ENCODE data around the gene PRC1.
A peak's percentile ranks its signal among the peaks of the same experiment; 100 is the strongest.
"Not testable (repeated sequence)": the region's sequence is repeated elsewhere in the genome, so short reads cannot be mapped to it uniquely, and the experiment has no call there.

The PRC1 gene

DNA sequence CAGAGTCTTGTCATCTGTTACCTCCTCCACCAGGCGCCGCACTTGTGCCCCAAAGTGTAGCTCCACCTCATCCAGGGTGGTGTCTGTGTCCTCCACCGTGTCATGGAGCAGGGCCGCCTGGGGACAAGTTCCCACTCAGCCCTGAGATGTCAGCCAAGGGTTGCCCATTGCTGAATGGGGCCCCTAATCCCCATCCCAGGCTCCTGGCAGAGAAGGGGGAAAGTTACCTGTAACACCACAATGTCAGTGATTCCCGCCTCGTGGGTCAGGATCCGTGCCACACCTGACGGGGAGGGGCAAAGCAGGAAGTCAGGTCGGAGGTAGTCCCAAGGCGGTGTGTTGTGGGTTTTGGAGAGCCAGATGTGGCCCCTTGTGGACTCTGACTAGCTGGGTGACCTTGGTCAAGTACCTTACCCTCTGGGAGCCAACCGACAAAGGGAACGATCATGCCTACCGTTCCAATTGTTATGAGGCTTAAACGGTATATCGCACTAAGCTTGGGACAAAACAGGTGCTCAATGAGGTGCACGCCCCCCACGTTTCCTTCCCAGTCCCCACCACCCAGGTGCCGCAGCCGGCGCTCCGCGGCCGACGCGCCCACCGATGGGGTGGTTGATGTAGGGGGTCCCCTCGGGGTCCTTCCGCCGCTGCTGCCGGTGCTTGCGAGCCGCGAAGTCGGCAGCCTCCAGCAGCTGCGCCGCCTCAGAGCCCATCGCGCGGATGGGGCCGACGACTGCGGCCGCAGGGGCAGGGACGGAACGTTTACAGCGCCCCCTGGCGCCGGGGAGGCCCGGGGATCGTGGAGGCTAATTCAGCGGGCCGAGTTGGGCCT, 62.3 kb downstream of the PRC1 start, which contains the start of gene HDDC3:
Gene HDDC3, minus strand, starts transcription at position 722 of the 832 bp plus-strand sequence. Its CDS starts 9 bp downstream, at position 713.
- DNase-seq, result peak; percentile 83 to 92 (median 87)

DNA sequence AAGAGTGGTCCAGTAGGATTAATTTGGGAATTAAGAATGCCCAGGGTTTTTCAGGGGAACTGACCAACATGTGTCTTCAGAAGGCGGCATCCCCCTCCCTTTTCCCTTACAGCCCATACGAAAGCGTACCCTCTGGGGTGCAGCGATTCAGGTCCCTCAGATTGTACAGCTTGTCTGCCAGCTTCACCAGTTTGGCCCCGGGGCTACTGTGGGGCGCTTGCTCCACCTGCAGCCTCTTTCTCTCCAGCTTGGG, 62.8 kb downstream of the PRC1 start:
- no peak for DNase-seq

DNA sequence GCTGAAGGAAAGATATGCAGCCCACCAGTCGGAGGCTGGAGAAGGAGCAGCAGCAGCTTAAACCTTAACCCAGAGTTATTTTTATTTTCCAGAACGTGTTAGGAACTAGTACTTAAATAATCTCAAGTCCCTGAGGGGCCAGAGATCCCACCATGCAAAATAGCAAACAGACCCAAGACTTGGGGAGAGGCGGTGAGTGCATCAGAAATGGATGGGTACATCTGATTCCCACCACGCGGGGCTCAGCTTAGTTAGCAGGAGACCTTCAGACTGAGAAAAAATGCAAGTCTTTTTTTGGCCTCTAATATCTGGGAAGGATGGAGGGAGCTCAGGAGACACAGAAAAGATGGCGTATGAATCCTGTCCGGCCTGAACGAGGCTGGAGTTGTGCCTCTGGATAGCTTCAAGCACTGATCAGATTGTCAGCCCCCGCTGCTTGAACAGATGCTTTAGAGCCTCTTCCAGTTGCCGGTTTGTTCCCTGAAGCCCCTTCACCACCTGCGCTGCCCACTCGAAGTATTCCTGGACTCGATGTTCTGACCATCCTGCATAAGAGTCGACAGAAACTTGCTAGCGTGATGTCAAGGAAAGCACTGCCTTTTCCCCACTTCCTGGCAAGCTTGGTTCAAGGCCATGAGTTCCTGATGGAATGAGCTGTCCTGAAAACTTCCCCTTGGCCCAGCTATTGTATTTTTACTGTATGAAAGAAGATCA, 63.3 kb downstream of the PRC1 start:
- DNase-seq, result no peak

DNA sequence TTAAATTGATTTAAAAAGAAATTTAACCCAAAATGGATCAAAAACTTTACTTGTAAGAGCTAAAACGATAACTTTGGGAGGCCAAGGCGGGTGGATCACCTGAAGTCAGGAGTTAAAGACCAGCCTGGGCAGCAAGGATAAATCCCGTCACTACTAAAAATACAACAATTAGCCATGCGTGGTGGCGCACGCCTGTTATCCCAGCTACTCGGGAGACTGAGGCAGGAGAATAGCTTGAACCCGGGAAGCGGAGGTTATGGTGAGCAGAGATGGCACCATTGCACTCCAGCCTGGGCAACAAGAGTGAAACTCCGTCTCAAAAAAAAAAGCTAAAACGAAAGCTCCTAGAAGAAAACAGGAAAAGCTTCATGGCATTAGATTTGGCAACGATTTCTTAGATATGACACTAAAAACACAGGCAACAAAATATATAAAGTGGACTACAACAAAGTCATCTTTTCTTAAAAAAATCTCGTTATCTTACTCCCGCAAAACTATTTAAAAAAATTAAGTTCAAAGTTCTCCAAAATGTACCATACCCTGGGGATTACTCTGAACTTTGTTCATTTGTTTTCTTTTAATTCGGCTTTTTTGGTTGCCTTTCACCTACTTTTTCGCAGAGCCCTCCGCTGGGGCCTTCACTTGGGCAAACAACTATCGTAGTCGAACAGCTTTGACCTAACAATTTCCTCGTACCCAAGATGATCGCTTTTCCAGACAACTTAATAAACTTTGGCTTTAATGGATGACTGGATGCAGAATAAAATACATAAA, 64.9 kb downstream of the PRC1 start:
- no peak for DNase-seq

DNA sequence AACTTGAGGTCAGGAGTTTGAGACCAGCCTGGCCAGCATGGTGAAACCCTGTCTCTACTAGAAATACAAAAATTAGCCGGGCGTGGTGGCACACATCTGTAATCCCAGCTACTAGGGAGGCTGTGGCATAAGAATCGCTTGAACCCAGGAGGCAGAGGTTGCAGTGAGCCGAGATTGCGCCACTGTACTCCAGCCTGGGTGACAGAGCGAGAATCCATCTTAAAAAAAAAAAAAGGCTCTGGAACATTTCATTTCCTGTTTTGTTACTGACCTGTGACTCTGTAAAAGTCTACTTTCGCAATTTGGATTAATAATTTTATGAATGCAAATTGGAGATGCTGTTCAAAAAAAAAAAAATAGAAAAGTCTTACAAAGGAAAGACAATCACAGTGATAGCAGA, 66.2 kb downstream of the PRC1 start:
- not testable (repeated sequence) for DNase-seq

DNA sequence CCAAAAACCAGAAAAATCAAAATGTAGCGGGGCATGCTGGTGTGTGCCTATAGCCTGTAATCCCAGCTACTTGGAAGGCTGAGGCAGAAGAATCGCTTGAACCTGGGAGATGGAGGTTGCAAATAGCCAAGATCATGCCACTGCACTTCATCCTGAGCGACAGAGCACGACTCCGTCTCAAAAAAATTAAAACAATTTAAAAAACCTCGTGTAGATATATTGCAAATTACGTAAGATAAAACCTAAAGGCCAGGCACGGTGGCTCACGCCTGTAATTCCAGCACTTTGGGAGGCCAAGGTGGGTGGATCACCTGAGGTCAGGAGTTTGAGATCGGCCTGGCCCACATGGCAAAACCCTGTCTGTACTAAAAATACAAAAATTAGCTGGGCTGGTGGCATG, 67.6 kb downstream of the PRC1 start:
- DNase-seq, result not testable (repeated sequence)

DNA sequence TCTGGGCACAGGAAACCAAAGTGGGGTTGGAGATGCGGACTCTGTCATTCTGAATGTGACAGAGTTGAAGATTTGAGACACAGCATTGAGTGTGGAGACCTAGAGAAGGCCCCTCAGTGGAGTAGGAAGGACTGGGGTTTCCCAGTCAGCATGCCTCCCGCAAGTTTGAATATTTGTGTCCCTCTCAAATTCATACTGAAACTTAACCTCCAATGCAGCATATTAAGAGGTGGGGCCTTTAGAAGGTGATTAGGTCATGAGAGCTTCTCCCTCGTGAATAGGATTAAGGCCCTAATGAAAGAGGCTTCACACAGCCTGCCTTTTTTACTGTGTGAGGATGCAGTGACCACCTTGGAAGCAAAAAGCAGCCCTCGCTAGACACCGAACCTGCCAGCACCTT, 70.0 kb downstream of the PRC1 start:
- no peak for DNase-seq

DNA sequence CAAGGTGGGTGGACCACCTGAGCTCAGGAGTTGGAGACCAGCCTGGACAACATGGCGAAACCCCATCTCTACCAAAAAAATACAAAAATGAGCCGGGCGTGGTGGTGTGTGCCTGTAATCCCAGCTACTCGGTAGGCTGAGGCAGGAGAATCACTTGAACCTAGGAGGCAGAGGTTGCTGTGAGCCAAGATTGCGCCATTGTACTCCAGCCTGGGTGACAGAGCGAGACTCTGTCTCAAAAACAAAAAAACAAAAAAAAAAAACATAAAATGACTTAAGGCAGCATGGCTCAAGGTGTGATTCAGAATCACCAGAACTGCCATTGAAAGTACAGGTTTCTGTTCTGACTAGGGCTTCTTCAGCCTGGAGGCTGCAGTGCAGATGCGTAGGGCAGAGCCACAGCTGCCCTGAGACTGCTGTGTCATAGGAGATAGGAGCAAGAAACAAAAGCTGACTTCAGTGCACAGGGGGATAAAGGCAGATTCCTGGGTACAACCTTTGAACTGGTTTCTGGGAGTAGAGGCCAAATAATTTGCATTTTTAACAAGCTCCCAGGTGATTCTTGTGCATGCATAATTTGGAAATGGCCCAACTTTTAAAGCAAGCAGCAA, 71.5 kb downstream of the PRC1 start:
- DNase-seq, result not testable (repeated sequence)

DNA sequence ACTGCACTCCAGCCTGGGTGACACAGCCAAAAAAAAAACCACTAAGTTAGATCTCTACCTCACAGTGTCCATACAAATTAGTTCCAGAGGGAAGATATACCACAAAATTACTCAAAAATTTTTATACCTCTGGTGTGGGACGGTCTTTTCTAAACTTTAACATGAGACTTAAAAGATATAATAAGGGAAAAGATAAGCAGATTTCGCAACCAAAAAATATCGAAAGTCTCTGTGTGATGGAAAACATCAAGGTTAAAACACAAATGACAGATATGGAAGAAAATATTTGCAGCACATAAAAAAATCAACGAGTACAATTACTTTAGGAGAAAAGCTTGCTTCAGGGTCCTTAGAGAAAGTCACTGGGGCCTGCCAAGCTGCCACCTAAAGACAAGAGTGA, 72.4 kb downstream of the PRC1 start:
- DNase-seq, result no peak

DNA sequence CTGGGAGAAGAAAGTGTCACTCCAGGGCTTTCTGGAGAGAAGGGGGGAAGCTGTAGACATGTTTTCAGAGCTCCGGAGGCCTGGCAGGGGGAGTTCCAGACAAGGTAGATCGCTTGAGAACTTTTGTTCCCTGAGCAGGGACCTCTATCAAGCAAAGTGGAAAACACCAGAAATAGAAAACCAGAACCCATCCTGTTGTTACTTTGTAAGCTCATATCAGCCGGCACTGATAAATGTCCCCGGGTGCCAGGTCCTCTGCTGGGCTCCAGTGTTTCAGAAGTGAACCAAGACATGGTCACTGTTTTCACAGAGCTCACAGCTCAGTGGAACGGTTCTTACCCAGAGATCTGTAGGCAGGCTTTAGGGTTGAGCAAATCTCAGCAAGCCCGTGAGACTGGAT, 75.5 kb downstream of the PRC1 start:
- no peak for DNase-seq

DNA sequence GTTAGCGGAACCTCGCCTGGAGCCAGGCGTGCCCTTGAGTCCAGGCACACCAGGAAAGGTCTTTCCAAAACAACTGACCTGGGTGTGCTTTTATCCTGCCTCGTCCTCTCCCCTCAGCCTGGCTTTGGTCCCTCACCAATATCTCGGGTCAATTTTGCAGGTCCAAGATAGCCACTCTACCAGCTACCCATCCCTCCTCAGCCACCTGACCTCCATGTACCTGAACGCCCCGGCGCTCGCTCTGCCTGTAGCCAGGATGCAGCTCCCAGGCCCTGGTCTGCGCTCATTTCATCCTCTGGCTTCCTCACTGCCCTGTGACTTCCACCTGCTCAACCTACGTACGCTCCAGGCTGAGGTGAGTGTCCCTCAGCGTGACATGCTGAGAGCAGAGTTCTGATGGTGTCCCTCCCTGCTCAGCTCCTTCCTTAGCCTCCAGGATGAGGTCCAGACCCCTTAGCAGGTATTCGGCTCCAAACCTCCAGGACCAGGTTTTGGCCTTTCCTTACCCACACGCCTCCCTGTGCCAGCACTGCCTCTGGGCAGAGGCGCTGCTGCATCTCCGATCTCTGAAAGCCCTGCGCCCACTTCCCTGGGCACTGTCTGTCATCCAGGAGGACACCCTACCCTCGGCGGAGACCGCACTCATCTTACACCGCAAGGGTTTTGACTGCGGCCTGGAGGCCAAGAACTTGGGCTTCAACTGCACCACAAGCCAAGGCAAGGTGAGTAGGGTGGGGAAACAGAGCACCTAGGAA, 76.1 kb downstream of the PRC1 start:
- DNase-seq, result no peak

DNA sequence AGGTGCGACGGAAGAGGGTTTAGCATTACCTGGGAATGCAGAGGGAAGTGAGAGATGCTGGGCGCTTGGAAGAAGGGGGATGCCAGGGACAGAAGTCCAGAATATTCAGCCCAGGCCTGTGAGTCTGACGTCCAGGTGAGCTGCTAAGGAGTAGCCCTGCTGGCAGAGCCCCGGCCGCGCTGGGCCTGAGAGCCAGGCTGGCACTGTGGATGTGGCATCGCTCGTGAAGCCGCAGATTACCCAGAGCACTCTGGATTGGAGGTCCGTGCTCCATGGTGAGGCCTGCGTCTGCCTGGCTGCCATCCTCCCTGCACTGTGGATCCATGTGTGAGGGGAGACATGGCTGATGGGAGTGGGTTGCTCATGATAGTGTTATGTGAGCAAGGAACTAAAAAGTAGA, 76.8 kb downstream of the PRC1 start:
- no peak for DNase-seq

DNA sequence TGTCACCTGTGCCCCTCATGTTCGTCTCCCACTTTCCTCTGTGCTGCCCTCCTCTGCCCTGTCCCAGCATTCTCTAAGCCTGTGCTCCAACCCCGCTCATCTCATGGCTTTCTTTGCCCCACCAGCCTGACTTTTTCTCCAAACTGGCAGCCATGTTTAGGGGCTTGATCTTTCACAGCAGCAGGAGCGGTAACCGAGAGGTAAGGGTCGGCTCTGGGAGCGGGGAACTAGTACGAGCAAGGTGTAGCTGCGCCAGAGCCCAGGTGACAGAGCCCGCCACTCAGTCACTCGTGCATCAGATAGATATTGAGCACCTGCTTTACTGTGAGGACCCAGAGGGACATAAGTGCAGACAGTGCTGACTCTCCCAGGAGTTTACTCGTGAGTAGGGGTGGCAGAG, 77.9 kb downstream of the PRC1 start:
- no peak for DNase-seq

Measured in activated naive CD4-positive, alpha-beta T cell (primary cell).